GM21723 (cell line): Measurements from ENCODE around the gene SLC19A1.
"Not testable (repeated sequence)": the region's sequence is repeated elsewhere in the genome, so short reads cannot be mapped to it uniquely, and the experiment has no call there.

ENCODE experiments used
- ATAC-seq: cut with Tn5 transposase; IDR thresholded peaks from one replicate; pipeline ENCODE4 v1.9.1; 2021; ENCODE audit warnings: mild to moderate bottlenecking, moderate library complexity; ENCODE audit not compliant: unreplicated experiment

Gene SLC19A1

DNA sequence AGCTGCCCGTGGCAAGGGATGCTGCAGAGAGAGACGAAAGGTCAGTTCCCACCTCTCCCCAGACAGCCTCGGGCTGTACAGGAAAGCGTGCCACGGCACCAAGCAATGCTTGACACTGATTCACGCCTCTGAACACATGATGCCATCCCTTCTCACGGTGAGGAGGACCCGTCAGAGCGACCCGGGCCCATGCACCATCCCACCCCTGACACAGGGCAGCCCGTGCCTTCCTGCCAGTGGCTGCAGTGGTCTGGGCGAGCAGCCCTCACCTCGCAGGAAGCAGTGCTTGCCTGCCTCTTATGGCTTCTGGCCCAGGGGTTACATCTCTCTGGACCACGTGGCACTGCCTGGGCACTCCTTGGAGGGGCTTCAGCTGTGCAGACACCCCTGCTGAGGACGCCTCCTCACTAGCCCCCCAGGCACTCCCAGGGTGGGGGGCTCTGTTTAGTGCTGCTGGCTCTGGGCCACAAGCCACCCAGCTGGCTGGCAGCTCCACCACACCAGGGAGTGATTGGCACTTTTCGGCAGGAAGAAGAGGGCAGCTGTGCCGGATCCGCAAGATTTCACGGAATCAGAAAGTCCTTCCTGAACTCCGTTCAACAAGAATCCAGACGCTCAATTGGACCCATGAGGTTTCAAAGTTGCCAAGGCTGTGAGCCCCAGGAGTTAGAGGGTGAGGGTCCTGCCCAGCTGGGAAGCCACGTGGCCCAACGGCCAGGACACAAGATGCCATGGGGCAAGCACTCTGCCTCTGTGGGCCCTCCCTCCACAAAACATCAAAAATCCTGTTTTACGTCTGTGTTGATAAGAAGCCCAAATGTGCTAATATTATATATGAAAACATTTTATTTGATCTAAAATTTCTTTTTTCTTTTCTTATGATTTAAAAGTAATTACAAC is 34.8 kb upstream of the SLC19A1 start:
- ATAC-seq = no peak

GRCh38 chr21:45575993-45576837 is 34.0 kb upstream of the SLC19A1 start:
- no peak for ATAC-seq

DNA sequence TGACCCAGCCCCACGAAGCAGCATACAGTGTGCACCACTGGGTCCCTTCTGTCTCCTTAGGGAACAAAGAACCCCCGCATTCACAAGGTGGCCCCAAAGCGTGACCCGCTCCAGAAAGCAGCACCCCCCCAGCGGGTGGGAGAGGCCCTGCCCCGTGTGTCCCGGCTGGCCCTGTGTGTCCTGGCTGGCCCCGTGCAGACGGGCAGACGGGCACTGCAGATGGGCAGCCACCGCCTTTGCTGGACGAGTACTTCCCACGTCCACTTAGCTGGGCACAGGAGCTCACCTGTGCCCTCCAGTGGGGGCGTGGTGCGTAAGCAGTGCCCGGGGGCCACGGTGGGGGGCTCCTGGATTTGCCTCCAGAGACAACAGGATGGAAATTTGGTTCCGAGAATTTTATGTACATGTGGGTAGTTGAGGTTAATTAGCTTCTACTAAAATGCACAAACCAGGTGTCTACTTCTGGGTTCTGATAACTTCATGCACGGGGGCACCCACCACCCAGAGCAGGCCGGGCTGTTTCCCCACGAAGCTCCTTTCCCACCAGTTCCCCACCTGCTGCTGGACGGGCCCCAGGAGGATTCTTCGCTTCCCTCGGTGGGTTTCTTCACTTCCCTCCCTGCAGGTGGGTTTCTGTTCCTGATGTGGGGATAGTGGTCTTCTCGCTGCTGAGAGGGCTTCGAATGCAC is 33.2 kb upstream of the SLC19A1 start:
- ATAC-seq = no peak

DNA sequence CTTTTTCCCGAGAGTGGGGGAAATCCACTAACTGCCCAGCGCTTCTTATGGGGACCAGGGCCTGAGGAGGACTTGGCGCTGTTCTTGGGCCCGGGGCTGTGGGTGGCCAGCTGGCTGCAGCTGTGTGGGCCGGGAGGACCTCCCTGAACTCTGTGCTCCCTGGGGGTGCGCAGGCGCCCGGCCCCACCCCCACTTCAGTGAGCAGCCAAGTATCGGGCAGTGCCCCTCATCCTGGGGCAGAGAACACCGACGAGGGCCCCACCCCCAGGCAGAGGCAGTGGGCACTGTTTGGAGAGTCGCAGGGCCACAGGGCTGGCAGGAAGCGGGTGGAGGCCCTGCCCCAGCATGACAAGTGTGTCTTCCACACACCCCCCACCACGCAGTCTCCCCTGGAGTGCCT is 32.5 kb upstream of the SLC19A1 start:
- ATAC-seq = no peak

DNA sequence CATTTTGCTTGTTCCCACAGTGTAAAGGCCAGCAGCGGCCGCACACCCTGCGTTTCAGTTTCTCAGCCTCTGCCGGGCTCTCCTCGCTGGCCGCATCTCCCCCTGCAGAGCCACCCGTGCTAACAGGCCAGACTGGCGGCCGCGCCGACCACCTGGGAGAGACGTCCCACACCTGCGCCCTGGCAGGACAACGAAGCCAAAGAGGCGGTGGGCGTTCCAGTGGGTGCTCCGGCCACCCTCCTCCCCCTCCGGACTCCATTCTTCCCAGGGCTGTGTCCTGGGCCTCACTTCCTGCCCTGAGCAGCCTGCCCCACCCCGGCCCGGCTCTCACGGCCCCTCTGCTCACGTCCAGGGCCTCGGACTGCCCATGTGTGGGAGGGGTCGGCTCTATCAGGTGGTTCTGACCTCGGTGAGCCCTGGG is 31.9 kb upstream of the SLC19A1 start:
- no peak for ATAC-seq

GRCh38 chr21:45573452-45574035 is 31.3 kb upstream of the SLC19A1 start:
- ATAC-seq = no peak

- ATAC-seq = no peak
Observed at GRCh38 chr21:45572783-45573451, 30.7 kb upstream of the SLC19A1 start.

GRCh38 chr21:45572231-45572630 is 30.0 kb upstream of the SLC19A1 start:
- ATAC-seq = no peak

- no peak for ATAC-seq
Observed at GRCh38 chr21:45571641-45572040, 29.4 kb upstream of the SLC19A1 start.

- no peak for ATAC-seq
Observed at GRCh38 chr21:45570826-45571601, 28.8 kb upstream of the SLC19A1 start.

GRCh38 chr21:45570071-45570470 is 27.8 kb upstream of the SLC19A1 start:
- ATAC-seq = no peak

DNA sequence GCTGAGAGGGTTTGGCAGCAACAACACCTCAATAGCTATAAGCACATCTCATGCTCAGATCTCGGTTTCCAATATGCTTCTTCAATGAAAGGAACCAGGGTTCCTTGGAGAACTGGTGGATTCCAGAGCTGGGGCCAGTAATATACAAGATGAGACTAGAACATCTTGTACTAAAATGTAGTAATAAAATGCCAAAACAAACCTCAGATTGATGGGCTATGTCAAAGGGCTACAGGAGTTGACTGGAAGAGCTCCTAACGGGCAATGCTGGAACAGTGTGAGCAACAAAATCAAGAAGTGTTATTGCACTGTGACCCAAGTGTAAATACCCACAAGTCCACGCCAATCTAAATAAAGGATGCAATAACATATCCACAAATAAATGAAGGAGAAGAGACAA is 26.1 kb upstream of the SLC19A1 start:
- no peak for ATAC-seq

DNA sequence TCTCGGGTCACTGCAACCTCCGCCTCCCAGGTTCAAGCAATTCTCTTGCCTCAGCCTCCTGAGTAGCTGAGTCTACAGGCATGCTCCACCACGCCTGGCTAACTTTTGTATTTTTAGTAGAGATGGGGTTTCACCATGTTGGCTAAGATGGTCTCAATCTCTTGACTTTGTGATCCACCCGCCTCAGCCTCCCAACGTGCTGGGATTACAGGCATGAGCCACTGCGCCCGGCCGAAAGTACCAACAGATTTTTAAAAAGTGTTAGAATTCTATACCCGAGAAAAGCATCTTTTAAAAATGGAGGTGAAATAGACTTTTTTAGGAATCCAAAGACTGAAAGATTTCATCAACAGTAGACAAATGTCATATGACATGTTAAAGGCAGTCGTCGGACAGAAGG is 21.9 kb upstream of the SLC19A1 start:
- not testable (repeated sequence) for ATAC-seq

DNA sequence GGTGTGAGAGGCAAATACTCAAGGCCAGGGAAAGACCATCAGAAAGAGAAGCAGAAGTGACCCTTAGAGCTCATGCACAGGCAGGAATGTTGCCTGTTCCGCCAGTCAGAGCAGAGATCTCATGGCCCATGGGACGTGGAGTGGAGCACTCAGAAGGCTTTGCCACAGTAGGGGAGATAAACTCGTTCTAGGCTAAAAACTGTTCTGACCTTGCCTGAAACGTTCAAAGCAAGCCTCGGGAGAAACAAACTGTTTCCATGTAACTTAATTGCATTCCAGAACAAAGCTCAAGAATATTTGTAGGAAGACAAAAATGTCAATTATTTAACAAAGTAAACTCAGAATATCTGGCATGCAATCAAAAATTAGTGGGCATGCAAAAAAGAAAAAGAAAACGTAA is 20.7 kb upstream of the SLC19A1 start:
- no peak for ATAC-seq

DNA sequence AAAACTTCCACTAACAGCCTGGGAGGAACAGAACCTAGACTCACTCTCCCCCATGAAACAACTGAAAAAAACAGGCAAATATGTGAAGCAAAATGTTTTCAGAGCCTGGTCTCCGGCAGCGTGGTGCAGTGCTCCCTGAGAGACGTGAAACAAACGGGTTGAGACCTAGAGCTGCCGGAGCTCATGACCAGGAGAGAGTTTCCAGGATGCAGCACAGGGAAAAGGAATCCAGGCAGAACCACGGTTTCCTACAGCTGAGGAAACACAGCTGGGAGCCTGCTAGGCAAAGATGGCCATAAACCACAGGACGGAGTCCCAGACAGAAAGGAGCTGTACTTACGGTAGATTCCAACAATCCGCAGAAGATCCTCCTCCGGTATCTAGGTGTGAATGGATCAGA is 20.2 kb upstream of the SLC19A1 start:
- ATAC-seq = no peak

GRCh38 chr21:45561241-45561640 is 19.0 kb upstream of the SLC19A1 start:
- ATAC-seq = not testable (repeated sequence)

GRCh38 chr21:45560106-45561021 is 18.1 kb upstream of the SLC19A1 start:
- no peak for ATAC-seq
